ENCODE results near the gene HIVEP2.

The HIVEP2 gene

DNA sequence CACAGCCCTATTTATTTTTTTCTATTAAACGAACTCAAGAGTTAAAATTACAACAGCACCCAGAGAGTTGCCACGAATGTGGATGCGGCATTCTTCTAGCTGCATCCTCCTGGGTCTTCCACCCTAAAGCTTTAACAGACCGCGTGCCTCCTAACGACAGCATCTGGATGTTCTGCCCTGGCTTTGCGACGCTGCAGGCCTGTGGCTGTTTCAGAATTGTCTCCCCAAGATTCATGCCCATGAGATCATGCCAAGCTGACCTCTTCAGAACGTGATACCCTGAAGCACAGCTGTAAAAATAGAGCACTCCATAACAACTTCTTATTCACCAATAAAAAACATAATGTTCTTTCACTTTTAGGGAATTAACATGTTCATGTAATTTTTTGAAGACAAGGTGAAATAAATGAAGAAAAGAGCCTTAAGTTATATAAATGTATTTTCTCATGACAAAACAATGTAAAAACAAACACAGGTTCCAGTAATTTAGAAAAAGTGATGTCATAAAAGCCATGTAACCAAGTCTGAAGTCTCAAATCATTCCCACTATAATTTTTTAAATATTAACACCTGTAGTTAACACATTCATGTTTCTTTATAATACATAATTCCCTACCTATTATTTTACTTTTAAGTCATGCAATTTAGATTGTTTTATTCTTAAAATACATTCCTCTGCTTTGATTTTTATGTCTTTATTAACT is 26.5 kb downstream of the HIVEP2 start:
- no peak overlapping the region for H3K27ac ChIP-seq (ENCODE audit: low read depth, low read length)
- H3K4me3 ChIP-seq (ENCODE audit: low read depth, low read length): no peak overlapping the region
- peaks cover 12% of the 10 kb centered on the region for H3K79me2 ChIP-seq (ENCODE audit: control insufficient read depth, insufficient read depth, low read length, unreplicated experiment)
- no peak overlapping the region for H2AFZ ChIP-seq (ENCODE audit: low read length, unreplicated experiment)
- no peaks in the 10 kb centered on the region; the same call in 1 of the 2 replicates for H3K36me3 ChIP-seq (ENCODE audit: insufficient read depth, low read length)
- H3K4me1 ChIP-seq (ENCODE audit: control insufficient read depth, insufficient read depth, low read length, unreplicated experiment): peaks cover 13% of the 10 kb centered on the region
- no peaks in the 10 kb centered on the region for H3K27me3 ChIP-seq (ENCODE audit: insufficient read depth, low read length)

DNA sequence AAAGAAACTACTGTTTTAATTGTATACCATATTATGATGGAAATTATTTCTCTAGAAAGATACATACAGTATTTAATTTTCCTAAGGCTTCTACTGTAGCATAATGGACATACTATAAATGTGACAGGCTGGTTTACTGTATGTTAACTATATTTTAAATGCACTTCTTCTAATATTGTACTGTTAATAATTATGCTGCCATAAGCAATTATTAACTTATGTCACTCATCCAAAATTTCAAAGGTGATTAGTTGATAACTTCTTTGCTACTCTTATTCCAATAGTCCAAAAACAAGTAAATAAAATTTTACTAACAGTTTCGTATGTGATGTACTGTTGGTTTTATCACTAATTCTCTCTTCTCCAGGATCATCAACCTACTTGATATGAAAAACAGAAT is 28.1 kb downstream of the HIVEP2 start:
- Histone ChIP-seq H3K4me3 (ENCODE audit: low read depth, low read length) (no peak overlapping the region), H3K27ac (ENCODE audit: low read depth, low read length) (no peak overlapping the region), H3K4me1 (ENCODE audit: control insufficient read depth, insufficient read depth, low read length, unreplicated experiment) (peaks cover 13% of the 10 kb centered on the region), H3K36me3 (ENCODE audit: insufficient read depth, low read length) (no peaks in the 10 kb centered on the region; the same call in 1 of the 2 replicates), H3K27me3 (ENCODE audit: insufficient read depth, low read length) (no peaks in the 10 kb centered on the region), H3K79me2 (ENCODE audit: control insufficient read depth, insufficient read depth, low read length, unreplicated experiment) (peaks cover 10% of the 10 kb centered on the region), H2AFZ (ENCODE audit: low read length, unreplicated experiment) (no peak overlapping the region)

DNA sequence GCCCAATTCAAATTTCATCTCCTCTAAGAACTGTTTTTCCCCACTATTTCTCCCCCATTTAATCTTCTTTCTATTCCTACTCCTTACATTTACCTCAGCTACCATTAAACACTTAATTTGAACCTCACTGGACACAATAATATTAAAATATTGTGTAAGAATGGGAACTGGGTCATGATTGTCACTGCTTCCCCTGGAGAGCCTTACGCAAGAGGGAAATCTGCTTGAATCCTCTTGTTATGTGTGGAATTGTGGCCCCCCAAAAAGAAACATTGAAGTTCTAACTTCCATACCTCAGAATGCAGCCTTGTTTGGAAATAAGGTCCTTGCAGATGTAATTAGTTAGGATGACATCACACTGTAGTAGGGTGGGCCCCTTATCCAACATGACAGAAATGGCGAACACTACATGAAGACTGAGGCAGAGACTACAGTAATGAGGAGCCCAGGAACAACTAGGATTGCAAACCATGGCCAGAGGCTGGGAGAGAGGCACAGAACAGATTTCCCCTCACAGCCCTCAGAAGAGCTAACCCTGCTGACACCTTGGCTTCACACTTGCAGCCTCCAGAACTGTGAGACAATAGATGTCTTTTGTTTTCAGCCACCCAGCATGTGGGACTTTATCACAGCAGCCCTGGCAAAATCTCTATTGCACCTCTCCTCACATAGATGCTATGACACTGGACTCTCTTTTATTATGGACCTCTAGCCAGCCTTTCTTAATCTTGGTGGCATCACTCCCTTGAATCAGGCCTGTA is 29.9 kb downstream of the HIVEP2 start:
- Histone ChIP-seq H3K4me3 (ENCODE audit: low read depth, low read length) (no peak overlapping the region), H3K79me2 (ENCODE audit: control insufficient read depth, insufficient read depth, low read length, unreplicated experiment) (peaks cover 6% of the 10 kb centered on the region), H3K4me1 (ENCODE audit: control insufficient read depth, insufficient read depth, low read length, unreplicated experiment) (peaks cover 12% of the 10 kb centered on the region), H3K36me3 (ENCODE audit: insufficient read depth, low read length) (no peaks in the 10 kb centered on the region; the same call in 1 of the 2 replicates), H3K27ac (ENCODE audit: low read depth, low read length) (no peak overlapping the region), H2AFZ (ENCODE audit: low read length, unreplicated experiment) (no peak overlapping the region), H3K27me3 (ENCODE audit: insufficient read depth, low read length) (no peaks in the 10 kb centered on the region)

DNA sequence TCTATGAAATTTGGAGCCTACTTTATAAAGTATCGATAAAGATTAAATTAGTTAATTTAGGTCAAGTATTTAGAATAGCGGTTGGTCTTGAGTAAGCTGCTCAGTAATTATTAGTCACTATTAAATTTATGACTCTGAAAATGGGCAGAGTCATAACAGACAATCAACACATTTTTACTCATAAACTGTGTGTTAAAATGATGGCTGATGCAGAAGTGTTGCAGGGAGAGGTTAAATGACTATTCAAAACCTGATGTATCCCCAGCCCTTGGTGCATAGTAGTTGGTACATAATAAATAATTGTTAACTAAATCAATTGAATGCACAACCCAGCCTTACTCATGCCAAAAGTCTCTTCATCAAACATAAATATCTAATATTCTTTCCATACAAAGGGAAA is 30.6 kb downstream of the HIVEP2 start:
- H3K79me2 ChIP-seq (ENCODE audit: control insufficient read depth, insufficient read depth, low read length, unreplicated experiment): peaks cover 6% of the 10 kb centered on the region
- H3K4me1 ChIP-seq (ENCODE audit: control insufficient read depth, insufficient read depth, low read length, unreplicated experiment): peaks cover 4% of the 10 kb centered on the region
- H3K27me3 ChIP-seq (ENCODE audit: insufficient read depth, low read length): no peaks in the 10 kb centered on the region
- no peak overlapping the region for H2AFZ ChIP-seq (ENCODE audit: low read length, unreplicated experiment)
- H3K27ac ChIP-seq (ENCODE audit: low read depth, low read length): no peak overlapping the region
- no peaks in the 10 kb centered on the region; the same call in 1 of the 2 replicates for H3K36me3 ChIP-seq (ENCODE audit: insufficient read depth, low read length)
- no peak overlapping the region for H3K4me3 ChIP-seq (ENCODE audit: low read depth, low read length)

DNA sequence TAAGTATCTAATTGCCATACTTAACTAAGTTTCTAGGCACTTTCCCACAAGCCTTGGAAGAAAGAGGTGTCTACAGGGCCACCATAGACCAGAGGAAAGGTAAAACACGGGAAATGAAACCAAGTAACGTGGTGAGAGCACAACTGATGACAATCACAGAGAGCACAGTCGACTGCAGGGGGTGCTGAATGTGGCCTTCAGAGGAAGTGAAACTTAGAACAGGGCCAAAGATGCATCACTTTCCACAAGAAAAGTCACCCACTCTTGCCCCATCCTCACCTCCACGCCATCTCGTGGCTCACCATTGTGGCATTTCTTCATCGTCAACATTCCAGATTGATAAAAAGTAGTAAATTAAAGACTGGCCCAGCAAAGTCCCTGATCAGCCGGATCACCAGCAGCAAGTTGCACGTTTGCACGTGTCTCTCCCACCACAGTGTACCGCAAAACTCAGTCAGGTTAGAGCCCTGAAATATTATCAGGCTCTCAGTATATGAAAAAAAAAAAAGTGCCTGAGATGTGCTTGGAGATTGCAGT is 31.4 kb downstream of the HIVEP2 start:
- Histone ChIP-seq H3K27me3 (ENCODE audit: insufficient read depth, low read length) (no peaks in the 10 kb centered on the region), H3K4me3 (ENCODE audit: low read depth, low read length) (no peak overlapping the region), H3K4me1 (ENCODE audit: control insufficient read depth, insufficient read depth, low read length, unreplicated experiment) (no peaks in the 10 kb centered on the region), H3K79me2 (ENCODE audit: control insufficient read depth, insufficient read depth, low read length, unreplicated experiment) (peaks cover 6% of the 10 kb centered on the region), H2AFZ (ENCODE audit: low read length, unreplicated experiment) (no peak overlapping the region), H3K27ac (ENCODE audit: low read depth, low read length) (no peak overlapping the region), H3K36me3 (ENCODE audit: insufficient read depth, low read length) (no peaks in the 10 kb centered on the region; the same call in 1 of the 2 replicates)

DNA sequence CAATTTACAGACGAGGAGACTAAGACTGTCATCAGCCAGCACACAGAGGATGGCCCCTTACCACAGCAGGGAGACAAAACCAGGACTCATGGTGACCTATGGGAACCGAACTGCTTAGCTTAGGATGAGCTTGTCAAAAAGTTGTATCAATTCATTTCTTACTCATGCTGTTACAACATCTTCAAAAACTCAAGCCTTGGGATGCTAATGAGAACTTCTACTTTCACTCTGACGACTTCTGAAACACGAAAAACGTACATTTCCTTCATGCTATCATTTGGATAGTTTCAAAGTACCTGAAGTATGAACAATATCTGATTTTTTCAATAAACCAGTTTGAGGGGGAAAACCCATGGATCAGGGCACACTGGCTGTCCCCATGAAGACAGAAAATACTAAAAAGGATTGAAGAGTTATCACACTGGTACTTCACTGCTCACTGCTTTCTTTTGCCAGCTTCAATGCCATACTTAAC is 31.9 kb downstream of the HIVEP2 start:
- H3K79me2 ChIP-seq (ENCODE audit: control insufficient read depth, insufficient read depth, low read length, unreplicated experiment): peaks cover 4% of the 10 kb centered on the region
- H3K4me1 ChIP-seq (ENCODE audit: control insufficient read depth, insufficient read depth, low read length, unreplicated experiment): no peaks in the 10 kb centered on the region
- no peak overlapping the region for H3K27ac ChIP-seq (ENCODE audit: low read depth, low read length)
- no peak overlapping the region for H3K4me3 ChIP-seq (ENCODE audit: low read depth, low read length)
- no peaks in the 10 kb centered on the region; the same call in 1 of the 2 replicates for H3K36me3 ChIP-seq (ENCODE audit: insufficient read depth, low read length)
- no peak overlapping the region for H2AFZ ChIP-seq (ENCODE audit: low read length, unreplicated experiment)
- H3K27me3 ChIP-seq (ENCODE audit: insufficient read depth, low read length): no peaks in the 10 kb centered on the region

DNA sequence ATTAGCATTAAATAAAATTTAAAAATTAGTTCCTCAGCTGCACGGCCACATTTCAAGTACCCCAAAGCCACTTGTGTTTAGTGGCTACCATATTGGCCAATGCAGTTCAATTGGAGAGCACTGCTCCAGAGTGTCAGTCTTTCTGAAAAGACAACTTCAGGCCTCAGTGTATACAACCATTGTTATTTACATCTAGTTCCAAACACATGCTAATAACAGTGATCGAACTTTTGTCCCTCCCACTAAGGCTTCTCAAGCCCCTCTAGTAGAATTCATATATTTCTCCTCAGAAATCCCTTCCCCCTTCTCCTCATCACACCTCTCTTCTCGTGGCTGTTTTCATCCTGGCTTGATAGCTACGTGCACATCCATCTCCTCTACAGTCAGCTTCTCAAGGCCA is 32.9 kb downstream of the HIVEP2 start:
- H2AFZ ChIP-seq (ENCODE audit: low read length, unreplicated experiment): no peak overlapping the region
- H3K27me3 ChIP-seq (ENCODE audit: insufficient read depth, low read length): no peaks in the 10 kb centered on the region
- H3K4me1 ChIP-seq (ENCODE audit: control insufficient read depth, insufficient read depth, low read length, unreplicated experiment): no peaks in the 10 kb centered on the region
- H3K79me2 ChIP-seq (ENCODE audit: control insufficient read depth, insufficient read depth, low read length, unreplicated experiment): peaks cover 6% of the 10 kb centered on the region
- no peaks in the 10 kb centered on the region; the same call in 1 of the 2 replicates for H3K36me3 ChIP-seq (ENCODE audit: insufficient read depth, low read length)
- H3K27ac ChIP-seq (ENCODE audit: low read depth, low read length): no peak overlapping the region
- H3K4me3 ChIP-seq (ENCODE audit: low read depth, low read length): no peak overlapping the region

DNA sequence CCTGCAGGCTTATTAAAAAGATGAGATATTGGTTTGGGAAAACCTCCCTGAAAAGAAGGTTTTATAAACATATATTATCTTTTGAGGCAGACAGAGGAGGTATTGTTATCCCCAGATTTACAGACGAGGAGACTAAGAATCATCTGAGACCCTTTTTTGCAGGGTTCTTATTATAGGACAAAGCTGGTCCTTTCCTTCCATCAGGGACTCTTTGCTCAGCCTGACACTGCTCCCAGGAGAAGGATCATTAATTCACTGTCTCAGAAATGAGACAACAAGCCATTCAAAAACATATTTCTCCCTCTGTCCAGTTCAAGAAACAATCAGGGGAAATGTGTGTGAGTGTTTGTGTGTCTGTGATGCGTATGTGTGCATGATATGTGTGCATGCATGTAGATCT is 33.5 kb downstream of the HIVEP2 start:
- peaks cover 8% of the 10 kb centered on the region for H3K79me2 ChIP-seq (ENCODE audit: control insufficient read depth, insufficient read depth, low read length, unreplicated experiment)

DNA sequence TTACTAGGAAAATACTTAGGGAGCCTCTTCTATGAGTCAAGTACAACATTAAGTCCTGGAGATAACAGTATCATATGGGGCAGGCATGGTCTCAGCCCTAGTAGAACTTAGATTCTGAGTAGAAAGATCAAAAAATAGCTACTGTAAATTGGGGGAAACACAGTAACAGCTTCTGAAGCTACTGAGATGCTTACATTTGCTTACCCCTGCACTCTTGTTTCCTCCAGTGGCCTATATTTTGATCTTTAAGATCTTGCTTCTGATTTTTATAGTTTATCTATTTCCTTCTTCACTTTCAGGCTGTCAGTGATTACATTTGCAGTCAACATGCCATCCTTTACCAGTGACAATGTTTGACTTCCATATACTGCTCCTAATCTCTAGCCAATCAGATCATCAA is 35.3 kb downstream of the HIVEP2 start:
- Histone ChIP-seq H3K27ac (ENCODE audit: low read depth, low read length) (no peak overlapping the region), H3K79me2 (ENCODE audit: control insufficient read depth, insufficient read depth, low read length, unreplicated experiment) (peaks cover 8% of the 10 kb centered on the region)

More for the DNA sequence above, 33.5 kb downstream of the HIVEP2 start:
- H3K36me3 ChIP-seq (ENCODE audit: insufficient read depth, low read length): no peaks in the 10 kb centered on the region
- no peak overlapping the region for H3K4me3 ChIP-seq (ENCODE audit: low read depth, low read length)
- H3K27ac ChIP-seq (ENCODE audit: low read depth, low read length): no peak overlapping the region
- no peak overlapping the region for H2AFZ ChIP-seq (ENCODE audit: low read length, unreplicated experiment)
- no peaks in the 10 kb centered on the region for H3K4me1 ChIP-seq (ENCODE audit: control insufficient read depth, insufficient read depth, low read length, unreplicated experiment)
- no peaks in the 10 kb centered on the region for H3K27me3 ChIP-seq (ENCODE audit: insufficient read depth, low read length)

DNA sequence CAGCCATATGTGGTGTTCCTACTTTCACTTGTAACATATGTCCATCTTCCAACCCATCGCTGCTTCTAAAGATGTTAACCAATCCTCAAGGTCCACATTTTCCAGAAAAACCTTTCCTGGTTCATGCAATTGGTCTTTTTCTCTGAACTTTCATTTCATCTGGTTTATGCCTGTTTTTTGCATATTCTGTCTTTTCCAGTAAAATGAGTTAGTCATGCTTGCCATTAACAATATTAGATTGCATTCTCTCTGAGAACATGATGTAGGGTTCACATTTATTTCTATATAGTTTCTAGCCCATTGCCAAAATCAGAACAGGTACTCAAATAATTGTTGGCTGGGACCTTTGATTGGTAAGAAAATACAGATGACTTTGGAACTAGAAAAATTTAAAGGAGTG is 36.7 kb downstream of the HIVEP2 start:
- Histone ChIP-seq H3K27me3 (ENCODE audit: insufficient read depth, low read length) (no peaks in the 10 kb centered on the region), H2AFZ (ENCODE audit: low read length, unreplicated experiment) (no peak overlapping the region), H3K36me3 (ENCODE audit: insufficient read depth, low read length) (no peaks in the 10 kb centered on the region), H3K27ac (ENCODE audit: low read depth, low read length) (no peak overlapping the region), H3K79me2 (ENCODE audit: control insufficient read depth, insufficient read depth, low read length, unreplicated experiment) (peaks cover 19% of the 10 kb centered on the region), H3K4me1 (ENCODE audit: control insufficient read depth, insufficient read depth, low read length, unreplicated experiment) (peaks cover 16% of the 10 kb centered on the region), H3K4me3 (ENCODE audit: low read depth, low read length) (no peak overlapping the region)

More for the DNA sequence above, 35.3 kb downstream of the HIVEP2 start:
- Histone ChIP-seq H3K36me3 (ENCODE audit: insufficient read depth, low read length) (no peaks in the 10 kb centered on the region), H2AFZ (ENCODE audit: low read length, unreplicated experiment) (no peak overlapping the region), H3K4me3 (ENCODE audit: low read depth, low read length) (no peak overlapping the region), H3K4me1 (ENCODE audit: control insufficient read depth, insufficient read depth, low read length, unreplicated experiment) (peaks cover 2% of the 10 kb centered on the region), H3K27me3 (ENCODE audit: insufficient read depth, low read length) (no peaks in the 10 kb centered on the region)
